Progenitor cell of endocrine pancreas (in vitro differentiated cells): ENCODE data around the gene PACSIN1. TPM values are rescaled to one million over a fixed set of nuclear protein-coding genes. Genes with fewer than 3 reads are reported as not detected.

Experiments
- DNase-seq: peaks from one replicate; pipeline ENCODE4 v3.0.0; 2021; ENCODE audit warnings: low spot score; ENCODE audit not compliant: unreplicated experiment
- H3K27ac Mint-ChIP-seq: 2 replicates; pipeline ENCODE4 v1.8.0; 2021; ENCODE audit warnings: mild to moderate bottlenecking, moderate library complexity, mixed read lengths
- H3K27me3 Mint-ChIP-seq: 2 replicates; pipeline ENCODE4 v1.8.0; 2021; ENCODE audit warnings: mixed read lengths
- H3K36me3 Mint-ChIP-seq: 2 replicates; pipeline ENCODE4 v1.8.0; 2022; ENCODE audit warnings: mixed read lengths; ENCODE audit not compliant: insufficient read depth
- H3K4me1 Mint-ChIP-seq: 2 replicates; pipeline ENCODE4 v1.8.0; 2021; ENCODE audit warnings: low read depth, mixed read lengths
- H3K4me3 Mint-ChIP-seq: 2 replicates; pipeline ENCODE4 v1.8.0; 2021; ENCODE audit warnings: low read depth, mild to moderate bottlenecking, moderate library complexity, mixed read lengths
- H3K9me3 Mint-ChIP-seq: 2 replicates; pipeline ENCODE4 v1.8.0; 2021; ENCODE audit warnings: low read depth, mixed read lengths
- total RNA-seq: library from RNA; stranded (reverse); gene quantifications from 2 replicates; pipeline ENCODE4 v1.2.1, GENCODE V29; 2021
- TF ChIP-seq, protein P1 (sequence below): fragments of 200-600 bp; sonication (generic); IDR thresholded peaks from one replicate; pipeline ENCODE4 v1.5.0; 2021; ENCODE audit warnings: antibody characterized with exemption, mild to moderate bottlenecking; ENCODE audit not compliant: unreplicated experiment

The PACSIN1 gene
- total RNA-seq, 1 donor from 2014 or later = 0.72 TPM

DNA sequence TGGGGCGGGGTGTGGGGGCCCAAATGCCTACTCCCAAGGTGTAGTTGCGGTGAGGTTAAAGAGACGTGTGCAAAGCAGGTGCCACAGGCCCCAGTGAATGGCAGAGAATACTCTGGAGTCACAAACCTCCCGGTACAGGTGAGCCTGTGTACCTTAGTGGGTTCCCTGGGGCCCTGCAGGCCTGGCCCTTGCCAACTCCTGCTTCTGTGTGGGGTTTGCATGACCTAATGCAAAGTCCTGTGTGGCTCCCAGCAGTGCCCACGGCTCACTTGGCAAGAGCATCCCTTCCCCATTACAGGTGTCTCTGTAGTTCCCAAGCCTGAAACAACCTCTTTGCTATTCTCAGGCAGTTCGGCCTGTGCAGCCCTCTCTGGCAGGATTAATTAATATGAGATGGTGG is 72.7 kb downstream of the PACSIN1 start:
- H3K27ac Mint-ChIP-seq = no peak overlapping the region
- TF ChIP-seq, protein P1, sequence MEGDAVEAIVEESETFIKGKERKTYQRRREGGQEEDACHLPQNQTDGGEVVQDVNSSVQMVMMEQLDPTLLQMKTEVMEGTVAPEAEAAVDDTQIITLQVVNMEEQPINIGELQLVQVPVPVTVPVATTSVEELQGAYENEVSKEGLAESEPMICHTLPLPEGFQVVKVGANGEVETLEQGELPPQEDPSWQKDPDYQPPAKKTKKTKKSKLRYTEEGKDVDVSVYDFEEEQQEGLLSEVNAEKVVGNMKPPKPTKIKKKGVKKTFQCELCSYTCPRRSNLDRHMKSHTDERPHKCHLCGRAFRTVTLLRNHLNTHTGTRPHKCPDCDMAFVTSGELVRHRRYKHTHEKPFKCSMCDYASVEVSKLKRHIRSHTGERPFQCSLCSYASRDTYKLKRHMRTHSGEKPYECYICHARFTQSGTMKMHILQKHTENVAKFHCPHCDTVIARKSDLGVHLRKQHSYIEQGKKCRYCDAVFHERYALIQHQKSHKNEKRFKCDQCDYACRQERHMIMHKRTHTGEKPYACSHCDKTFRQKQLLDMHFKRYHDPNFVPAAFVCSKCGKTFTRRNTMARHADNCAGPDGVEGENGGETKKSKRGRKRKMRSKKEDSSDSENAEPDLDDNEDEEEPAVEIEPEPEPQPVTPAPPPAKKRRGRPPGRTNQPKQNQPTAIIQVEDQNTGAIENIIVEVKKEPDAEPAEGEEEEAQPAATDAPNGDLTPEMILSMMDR = no peak

DNA sequence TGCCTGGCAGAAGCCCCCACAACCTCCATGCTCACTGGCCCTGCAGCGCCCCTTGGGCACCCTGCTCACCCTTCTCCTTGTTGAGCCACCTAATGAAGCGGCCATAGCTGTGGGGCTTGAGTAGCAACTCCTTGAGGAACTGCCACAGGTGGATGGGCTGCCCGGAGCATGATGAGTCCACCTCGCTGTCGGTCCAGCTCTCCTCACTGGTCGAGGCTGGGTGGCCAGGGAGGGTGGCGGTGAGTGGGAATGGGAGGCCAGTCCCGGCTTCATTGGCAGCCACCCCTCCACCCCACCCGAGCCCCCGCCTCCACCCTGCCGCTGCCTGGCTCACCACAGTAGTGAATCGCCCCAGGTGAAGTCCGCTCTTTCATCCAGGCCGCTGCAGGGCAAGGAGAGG is 73.3 kb downstream of the PACSIN1 start:
- Mint-ChIP-seq H3K27me3 (peaks cover 14% of the 10 kb centered on the region), H3K27ac (no peak overlapping the region), H3K4me3 (no peak overlapping the region), H3K4me1 (no peaks in the 10 kb centered on the region), H3K36me3 (no peaks in the 10 kb centered on the region), H3K9me3 (no peaks in the 10 kb centered on the region)
- TF ChIP-seq, protein P1 = no peak
- no peak for DNase-seq

More for the DNA sequence above, 72.7 kb downstream of the PACSIN1 start:
- H3K27me3 Mint-ChIP-seq = peaks cover 16% of the 10 kb centered on the region
- DNase-seq = no peak
- no peaks in the 10 kb centered on the region for H3K9me3 Mint-ChIP-seq
- no peaks in the 10 kb centered on the region for H3K36me3 Mint-ChIP-seq
- H3K4me3 Mint-ChIP-seq = no peak overlapping the region
- H3K4me1 Mint-ChIP-seq = no peaks in the 10 kb centered on the region

DNA sequence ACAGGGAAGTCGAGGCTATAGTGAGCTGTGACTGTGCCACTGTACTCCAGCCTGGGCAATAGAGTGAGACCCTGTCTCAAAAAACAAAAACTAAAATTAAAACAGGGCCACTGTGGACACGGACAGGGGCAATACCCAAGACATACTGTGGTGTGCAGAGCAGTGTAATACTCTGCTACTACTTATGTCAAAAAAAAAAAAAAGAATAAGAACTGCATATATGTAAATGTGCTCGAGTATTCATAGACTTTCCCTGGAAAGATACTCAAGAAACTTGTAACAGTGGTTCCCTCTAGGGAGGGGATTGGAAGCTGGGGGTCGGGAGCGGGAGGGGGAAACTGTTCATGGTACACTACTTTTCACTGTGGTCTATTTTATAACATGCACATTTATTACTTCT is 74.3 kb downstream of the PACSIN1 start:
- Mint-ChIP-seq H3K4me1 (no peaks in the 10 kb centered on the region), H3K9me3 (no peaks in the 10 kb centered on the region), H3K27ac (no peak overlapping the region), H3K36me3 (no peaks in the 10 kb centered on the region), H3K4me3 (no peak overlapping the region), H3K27me3 (peaks cover 14% of the 10 kb centered on the region)
- DNase-seq = no peak
- TF ChIP-seq, protein P1 = no peak

DNA sequence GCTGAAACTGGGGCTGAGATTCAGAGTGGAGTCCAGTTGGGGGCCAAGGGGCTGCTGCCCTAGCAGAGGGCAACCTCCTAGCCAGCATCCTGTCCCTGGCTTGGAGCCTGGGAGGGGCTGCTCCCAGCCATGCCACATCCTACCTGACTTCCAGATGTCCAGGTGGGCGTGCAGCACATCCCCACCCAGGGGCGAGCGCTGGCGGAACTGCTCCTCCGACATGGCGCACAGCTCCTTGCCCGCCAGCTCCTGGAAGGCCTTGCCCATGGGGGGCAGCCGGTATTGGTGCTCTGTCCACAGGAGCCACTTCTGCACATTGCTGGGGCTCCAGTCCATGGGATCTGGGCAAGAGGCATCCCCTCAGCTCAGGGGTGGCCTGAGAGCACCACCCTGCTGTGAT is 75.0 kb downstream of the PACSIN1 start:
- H3K4me3 Mint-ChIP-seq = no peak overlapping the region
- DNase-seq = no peak
- TF ChIP-seq, protein P1 = no peak
- no peaks in the 10 kb centered on the region for H3K36me3 Mint-ChIP-seq
- H3K4me1 Mint-ChIP-seq = no peaks in the 10 kb centered on the region
- peaks cover 16% of the 10 kb centered on the region for H3K27me3 Mint-ChIP-seq
- H3K27ac Mint-ChIP-seq = no peak overlapping the region
- H3K9me3 Mint-ChIP-seq = no peaks in the 10 kb centered on the region

DNA sequence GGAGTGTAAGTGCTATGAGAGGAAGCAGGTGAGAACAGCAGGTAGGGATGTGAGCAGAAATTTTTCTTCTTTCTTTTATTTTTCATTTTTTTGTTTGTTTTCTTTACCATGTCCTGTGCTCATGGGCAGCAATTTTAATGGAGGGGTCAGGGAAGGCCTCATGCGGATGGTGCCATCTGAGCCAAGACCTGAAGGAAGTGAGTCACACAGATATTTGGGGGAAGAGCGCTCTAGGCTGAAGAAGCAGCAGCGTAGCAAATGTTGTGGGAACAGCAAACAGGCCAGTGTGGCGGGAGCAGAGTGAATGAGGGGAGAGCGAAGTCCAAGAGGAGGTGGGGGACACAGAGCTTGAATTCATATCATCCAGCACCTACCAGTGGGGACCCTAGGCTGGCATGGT is 77.5 kb downstream of the PACSIN1 start:
- no peak overlapping the region for H3K27ac Mint-ChIP-seq
- H3K27me3 Mint-ChIP-seq = peaks cover 25% of the 10 kb centered on the region
- H3K36me3 Mint-ChIP-seq = no peaks in the 10 kb centered on the region
- H3K9me3 Mint-ChIP-seq = no peaks in the 10 kb centered on the region
- TF ChIP-seq, protein P1 = no peak
- DNase-seq = no peak
- H3K4me3 Mint-ChIP-seq = no peak overlapping the region
- peaks cover 6% of the 10 kb centered on the region for H3K4me1 Mint-ChIP-seq
